GM23338 (cell line): Measurements from ENCODE around the gene LTBP4. TPM values are rescaled to one million over a fixed set of nuclear protein-coding genes. Genes with fewer than 3 reads are reported as not detected.

Source experiments
- ATAC-seq: fragments of 200-7000 bp; cut with Tn5 transposase; 3 replicates; pipeline ENCODE4 v1.9.1; 2020
- DNase-seq: peaks from one replicate; pipeline ENCODE4 v3.0.0-alpha.2; 2015; ENCODE audit warnings: low spot score
- H2AFZ ChIP-seq: fragments of 200-600 bp; sonication (generic); 2 replicates; pipeline ENCODE4 v1.8.0; 2016; ENCODE audit warnings: antibody characterized with exemption, mild to moderate bottlenecking, moderate library complexity
- H3F3A ChIP-seq: fragments of 200-600 bp; sonication (generic); replicated peaks from 2 replicates; pipeline ENCODE4 v1.8.0; 2017; ENCODE audit warnings: antibody characterized with exemption, mixed run types, low read depth
- H3K27ac ChIP-seq: fragments of 200-600 bp; sonication (generic); 2 replicates; pipeline ENCODE4 v1.6.1; 2016; ENCODE audit warnings: low read depth
- H3K27me3 ChIP-seq: fragments of 200-600 bp; sonication (generic); 2 replicates; pipeline ENCODE4 v1.8.0; 2016; ENCODE audit warnings: mild to moderate bottlenecking, mixed run types, moderate library complexity; ENCODE audit not compliant: insufficient read depth
- H3K36me3 ChIP-seq: fragments of 200-600 bp; sonication (generic); 2 replicates; pipeline ENCODE4 v1.8.0; 2016; ENCODE audit warnings: mild to moderate bottlenecking; ENCODE audit not compliant: insufficient read depth
- H3K4me1 ChIP-seq: fragments of 200-600 bp; sonication (generic); 2 replicates; pipeline ENCODE4 v1.8.0; 2016; ENCODE audit warnings: mild to moderate bottlenecking, moderate library complexity; ENCODE audit not compliant: insufficient read depth
- H3K4me2 ChIP-seq: fragments of 200-600 bp; sonication (generic); 2 replicates; pipeline ENCODE4 v1.7.1; 2017; ENCODE audit warnings: mixed run types
- H3K4me3 ChIP-seq: fragments of 200-600 bp; sonication (generic); 2 replicates; pipeline ENCODE4 v1.6.1; 2016; ENCODE audit warnings: mixed run types
- H3K79me2 ChIP-seq: fragments of 200-600 bp; sonication (generic); replicated peaks from 2 replicates; pipeline ENCODE4 v1.8.0; 2017; ENCODE audit warnings: mild to moderate bottlenecking; ENCODE audit not compliant: insufficient read depth
- H3K9me2 ChIP-seq: fragments of 200-600 bp; sonication (generic); 2 replicates; pipeline ENCODE4 v1.8.0; 2017; ENCODE audit not compliant: insufficient read depth
- H4K20me1 ChIP-seq: fragments of 200-600 bp; sonication (generic); replicated peaks from 2 replicates; pipeline ENCODE4 v1.8.0; 2017; ENCODE audit warnings: mild to moderate bottlenecking; ENCODE audit not compliant: insufficient read depth
- H3K27ac Mint-ChIP-seq: 2 replicates; pipeline ENCODE4 v1.8.0; 2020; ENCODE audit warnings: inconsistent platforms, mild to moderate bottlenecking, moderate library complexity, mixed read lengths
- H3K27me3 Mint-ChIP-seq: 3 replicates; pipeline ENCODE4 v1.8.0; 2022; ENCODE audit warnings: low read depth, mild to moderate bottlenecking, moderate library complexity, mixed read lengths, inconsistent platforms; ENCODE audit not compliant: insufficient read depth, poor library complexity
- H3K36me3 Mint-ChIP-seq: 3 replicates; pipeline ENCODE4 v1.8.0; 2021; ENCODE audit warnings: low read depth, mild to moderate bottlenecking, inconsistent platforms, moderate library complexity, mixed read lengths
- H3K4me1 Mint-ChIP-seq: 3 replicates; pipeline ENCODE4 v1.8.0; 2020; ENCODE audit warnings: mild to moderate bottlenecking, inconsistent platforms, mixed read lengths
- H3K4me3 Mint-ChIP-seq: 3 replicates; pipeline ENCODE4 v1.8.0; 2021; ENCODE audit warnings: moderate library complexity, mild to moderate bottlenecking, inconsistent platforms, mixed read lengths
- H3K9me3 Mint-ChIP-seq: 3 replicates; pipeline ENCODE4 v1.8.0; 2020; ENCODE audit warnings: moderate library complexity, mild to moderate bottlenecking, inconsistent platforms, mixed read lengths
- CREB1 ChIP-seq: fragments of 250-450 bp; sonication (Bioruptor Pico); IDR thresholded peaks from 2 replicates; pipeline ENCODE4 v1.5.0; 2020; ENCODE audit warnings: low read depth, mild to moderate bottlenecking, moderate library complexity
- CTCF ChIP-seq, 2 experiments: fragments of 200-600 bp in 1 of 2; sonication (generic) in 1 of 2; conservative IDR thresholded peaks; 2 replicates each; pipeline versions ENCODE4 v1.5.1 to v1.6.1; 2016 to 2017; ENCODE audit warnings: antibody characterized with exemption in 2 of 2, low read depth in 2 of 2, mild to moderate bottlenecking in 2 of 2, moderate library complexity in 1 of 2
- EZH2 ChIP-seq: fragments of 200-600 bp; sonication (generic); IDR thresholded peaks from one replicate; pipeline ENCODE4 v1.8.0; 2017; ENCODE audit warnings: antibody characterized with exemption, mild to moderate bottlenecking, low read depth; ENCODE audit not compliant: unreplicated experiment
- EZH2phosphoT487 ChIP-seq: fragments of 200-600 bp; sonication (generic); IDR thresholded peaks from one replicate; pipeline ENCODE4 v1.8.1; 2018; ENCODE audit warnings: antibody characterized with exemption; ENCODE audit not compliant: unreplicated experiment
- JUNB ChIP-seq: IDR thresholded peaks from one replicate; pipeline ENCODE4 v1.6.1; 2016; ENCODE audit warnings: antibody characterized with exemption; ENCODE audit not compliant: unreplicated experiment
- NANOG ChIP-seq: IDR thresholded peaks from 2 replicates; pipeline ENCODE4 v1.6.1; 2016; ENCODE audit warnings: antibody characterized with exemption, borderline replicate concordance
- REST ChIP-seq: IDR thresholded peaks from one replicate; pipeline ENCODE4 v1.6.1; 2018; ENCODE audit warnings: antibody characterized with exemption; ENCODE audit not compliant: unreplicated experiment
- ZNF114 ChIP-seq: fragments of 250-450 bp; sonication (Bioruptor Pico); IDR thresholded peaks from 2 replicates; pipeline ENCODE4 v1.5.0; 2020; ENCODE audit warnings: mild to moderate bottlenecking, moderate library complexity
- ZNF331 ChIP-seq: fragments of 250-450 bp; sonication (Bioruptor Pico); IDR thresholded peaks from 2 replicates; pipeline ENCODE4 v1.5.0; 2020; ENCODE audit warnings: low read depth, mild to moderate bottlenecking, moderate library complexity
- ZNF462 ChIP-seq: fragments of 250-450 bp; sonication (Bioruptor Pico); IDR thresholded peaks from 2 replicates; pipeline ENCODE4 v1.5.0; 2020; ENCODE audit warnings: mild to moderate bottlenecking, moderate library complexity
- polyA plus RNA-seq: library from polyadenylated mRNA; unstranded; fragments of >200 nt; fragmentation: Nextera tagmentation; extraction: Ambion mirVana; gene quantifications from 2 replicates; pipeline ENCODE4 v1.2.1, GENCODE V29; 2016
- total RNA-seq: library from RNA; depleted of rRNA; stranded (reverse); fragments of >200 nt; shearing (Covaris generic); gene quantifications from 2 replicates; pipeline ENCODE4 v1.2.3, GENCODE V29; 2014

The LTBP4 gene
- total and polyA plus RNA-seq, 2 experiments from 2014 or later: 50.3 to 65.0 TPM

- TF ChIP-seq ZNF462 (CRISPR knock-in tag) (no peak), CTCF (conservative IDR thresholded peaks at IDR 0.05; ENCODE audit: low read depth in 2 of 2) (no peak), NANOG (no peak), CREB1 (CRISPR knock-in tag) (no peak), EZH2 (no peak), ZNF331 (CRISPR knock-in tag) (no peak), JUNB (no peak), EZH2phosphoT487 (no peak)
These were observed 70.2 kb downstream of the LTBP4 start (continued) for GRCh38 chr19:40671404-40671803.

GRCh38 chr19:40672038-40672437 is 70.9 kb downstream of the LTBP4 start:
- no peaks in the 10 kb centered on the region for H3K9me2 ChIP-seq
- H3F3A ChIP-seq: no peaks in the 10 kb centered on the region
- H3K27me3 Mint-ChIP-seq: no peaks in the 10 kb centered on the region
- H3K79me2 ChIP-seq: no peaks in the 10 kb centered on the region
- no peak overlapping the region for H3K27ac ChIP-seq
- ATAC-seq (no peak), DNase-seq (no peak)
- H2AFZ ChIP-seq: no peak overlapping the region
- no peaks in the 10 kb centered on the region for H3K9me3 Mint-ChIP-seq
- H3K4me2 ChIP-seq: no peak overlapping the region
- H3K4me3 Mint-ChIP-seq: no peak overlapping the region
- no peak overlapping the region for H3K4me3 ChIP-seq
- H3K36me3 ChIP-seq: peaks cover 15% of the 10 kb centered on the region; the same call in 1 of the 2 replicates
- no peaks in the 10 kb centered on the region for H3K27me3 ChIP-seq
- no peaks in the 10 kb centered on the region for H4K20me1 ChIP-seq
- H3K27ac Mint-ChIP-seq: no peak overlapping the region
- no peaks in the 10 kb centered on the region for H3K4me1 ChIP-seq
- H3K4me1 Mint-ChIP-seq: no peaks in the 10 kb centered on the region
- peaks cover 32% of the 10 kb centered on the region for H3K36me3 Mint-ChIP-seq
- no peak for TF ChIP-seq ZNF114 (CRISPR knock-in tag)
- TF ChIP-seq REST: no peak
- no peak for TF ChIP-seq CTCF (conservative IDR thresholded peaks at IDR 0.05; ENCODE audit: low read depth in 2 of 2)
- TF ChIP-seq JUNB: no peak
- no peak for TF ChIP-seq EZH2
- TF ChIP-seq NANOG: no peak
